ENCODE results near the gene PORCN. TPM values are rescaled to one million over a fixed set of nuclear protein-coding genes. Genes with fewer than 3 reads are reported as not detected.
"Not testable (repeated sequence)": the region's sequence is repeated elsewhere in the genome, so short reads cannot be mapped to it uniquely, and the experiment has no call there.

The PORCN gene
- total RNA-seq, 1 experiment from 2014 or later: 16.4 TPM

DNA sequence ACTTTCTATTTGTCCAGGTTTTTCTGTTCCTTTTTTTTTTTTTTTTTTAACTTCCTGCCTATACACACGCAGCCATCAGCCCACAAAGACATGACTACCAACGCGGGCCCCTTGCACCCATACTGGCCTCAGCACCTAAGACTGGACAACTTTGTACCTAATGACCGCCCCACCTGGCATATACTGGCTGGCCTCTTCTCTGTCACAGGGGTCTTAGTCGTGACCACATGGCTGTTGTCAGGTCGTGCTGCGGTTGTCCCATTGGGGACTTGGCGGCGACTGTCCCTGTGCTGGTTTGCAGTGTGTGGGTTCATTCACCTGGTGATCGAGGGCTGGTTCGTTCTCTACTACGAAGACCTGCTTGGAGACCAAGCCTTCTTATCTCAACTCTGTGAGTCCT lies 14.9 kb downstream of the PORCN start (continued):
- no peak for TF ChIP-seq TCF7 (CRISPR knock-in tag; IDR thresholded peaks at IDR 0.05; ENCODE audit: low read depth)
- TF ChIP-seq, protein P1, sequence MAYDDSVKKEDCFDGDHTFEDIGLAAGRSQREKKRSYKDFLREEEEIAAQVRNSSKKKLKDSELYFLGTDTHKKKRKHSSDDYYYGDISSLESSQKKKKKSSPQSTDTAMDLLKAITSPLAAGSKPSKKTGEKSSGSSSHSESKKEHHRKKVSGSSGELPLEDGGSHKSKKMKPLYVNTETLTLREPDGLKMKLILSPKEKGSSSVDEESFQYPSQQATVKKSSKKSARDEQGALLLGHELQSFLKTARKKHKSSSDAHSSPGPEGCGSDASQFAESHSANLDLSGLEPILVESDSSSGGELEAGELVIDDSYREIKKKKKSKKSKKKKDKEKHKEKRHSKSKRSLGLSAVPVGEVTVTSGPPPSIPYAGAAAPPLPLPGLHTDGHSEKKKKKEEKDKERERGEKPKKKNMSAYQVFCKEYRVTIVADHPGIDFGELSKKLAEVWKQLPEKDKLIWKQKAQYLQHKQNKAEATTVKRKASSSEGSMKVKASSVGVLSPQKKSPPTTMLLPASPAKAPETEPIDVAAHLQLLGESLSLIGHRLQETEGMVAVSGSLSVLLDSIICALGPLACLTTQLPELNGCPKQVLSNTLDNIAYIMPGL (CRISPR knock-in tag; IDR thresholded peaks at IDR 0.05): no peak
- TF ChIP-seq, protein P2, sequence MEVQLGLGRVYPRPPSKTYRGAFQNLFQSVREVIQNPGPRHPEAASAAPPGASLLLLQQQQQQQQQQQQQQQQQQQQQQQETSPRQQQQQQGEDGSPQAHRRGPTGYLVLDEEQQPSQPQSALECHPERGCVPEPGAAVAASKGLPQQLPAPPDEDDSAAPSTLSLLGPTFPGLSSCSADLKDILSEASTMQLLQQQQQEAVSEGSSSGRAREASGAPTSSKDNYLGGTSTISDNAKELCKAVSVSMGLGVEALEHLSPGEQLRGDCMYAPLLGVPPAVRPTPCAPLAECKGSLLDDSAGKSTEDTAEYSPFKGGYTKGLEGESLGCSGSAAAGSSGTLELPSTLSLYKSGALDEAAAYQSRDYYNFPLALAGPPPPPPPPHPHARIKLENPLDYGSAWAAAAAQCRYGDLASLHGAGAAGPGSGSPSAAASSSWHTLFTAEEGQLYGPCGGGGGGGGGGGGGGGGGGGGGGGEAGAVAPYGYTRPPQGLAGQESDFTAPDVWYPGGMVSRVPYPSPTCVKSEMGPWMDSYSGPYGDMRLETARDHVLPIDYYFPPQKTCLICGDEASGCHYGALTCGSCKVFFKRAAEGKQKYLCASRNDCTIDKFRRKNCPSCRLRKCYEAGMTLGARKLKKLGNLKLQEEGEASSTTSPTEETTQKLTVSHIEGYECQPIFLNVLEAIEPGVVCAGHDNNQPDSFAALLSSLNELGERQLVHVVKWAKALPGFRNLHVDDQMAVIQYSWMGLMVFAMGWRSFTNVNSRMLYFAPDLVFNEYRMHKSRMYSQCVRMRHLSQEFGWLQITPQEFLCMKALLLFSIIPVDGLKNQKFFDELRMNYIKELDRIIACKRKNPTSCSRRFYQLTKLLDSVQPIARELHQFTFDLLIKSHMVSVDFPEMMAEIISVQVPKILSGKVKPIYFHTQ (CRISPR knock-in tag; IDR thresholded peaks at IDR 0.05): no peak
- no peak for TF ChIP-seq FOXK1 (CRISPR knock-in tag; IDR thresholded peaks at IDR 0.05)
- no peak for TF ChIP-seq ZNF263 (CRISPR knock-in tag; IDR thresholded peaks at IDR 0.05; ENCODE audit: low read depth)
- TF ChIP-seq, protein P3, sequence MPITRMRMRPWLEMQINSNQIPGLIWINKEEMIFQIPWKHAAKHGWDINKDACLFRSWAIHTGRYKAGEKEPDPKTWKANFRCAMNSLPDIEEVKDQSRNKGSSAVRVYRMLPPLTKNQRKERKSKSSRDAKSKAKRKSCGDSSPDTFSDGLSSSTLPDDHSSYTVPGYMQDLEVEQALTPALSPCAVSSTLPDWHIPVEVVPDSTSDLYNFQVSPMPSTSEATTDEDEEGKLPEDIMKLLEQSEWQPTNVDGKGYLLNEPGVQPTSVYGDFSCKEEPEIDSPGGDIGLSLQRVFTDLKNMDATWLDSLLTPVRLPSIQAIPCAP (CRISPR knock-in tag; IDR thresholded peaks at IDR 0.05): no peak
- TF ChIP-seq, protein P4, sequence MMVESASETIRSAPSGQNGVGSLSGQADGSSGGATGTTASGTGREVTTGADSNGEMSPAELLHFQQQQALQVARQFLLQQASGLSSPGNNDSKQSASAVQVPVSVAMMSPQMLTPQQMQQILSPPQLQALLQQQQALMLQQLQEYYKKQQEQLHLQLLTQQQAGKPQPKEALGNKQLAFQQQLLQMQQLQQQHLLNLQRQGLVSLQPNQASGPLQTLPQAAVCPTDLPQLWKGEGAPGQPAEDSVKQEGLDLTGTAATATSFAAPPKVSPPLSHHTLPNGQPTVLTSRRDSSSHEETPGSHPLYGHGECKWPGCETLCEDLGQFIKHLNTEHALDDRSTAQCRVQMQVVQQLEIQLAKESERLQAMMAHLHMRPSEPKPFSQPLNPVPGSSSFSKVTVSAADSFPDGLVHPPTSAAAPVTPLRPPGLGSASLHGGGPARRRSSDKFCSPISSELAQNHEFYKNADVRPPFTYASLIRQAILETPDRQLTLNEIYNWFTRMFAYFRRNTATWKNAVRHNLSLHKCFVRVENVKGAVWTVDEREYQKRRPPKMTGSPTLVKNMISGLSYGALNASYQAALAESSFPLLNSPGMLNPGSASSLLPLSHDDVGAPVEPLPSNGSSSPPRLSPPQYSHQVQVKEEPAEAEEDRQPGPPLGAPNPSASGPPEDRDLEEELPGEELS (CRISPR knock-in tag; IDR thresholded peaks at IDR 0.05): no peak

DNA sequence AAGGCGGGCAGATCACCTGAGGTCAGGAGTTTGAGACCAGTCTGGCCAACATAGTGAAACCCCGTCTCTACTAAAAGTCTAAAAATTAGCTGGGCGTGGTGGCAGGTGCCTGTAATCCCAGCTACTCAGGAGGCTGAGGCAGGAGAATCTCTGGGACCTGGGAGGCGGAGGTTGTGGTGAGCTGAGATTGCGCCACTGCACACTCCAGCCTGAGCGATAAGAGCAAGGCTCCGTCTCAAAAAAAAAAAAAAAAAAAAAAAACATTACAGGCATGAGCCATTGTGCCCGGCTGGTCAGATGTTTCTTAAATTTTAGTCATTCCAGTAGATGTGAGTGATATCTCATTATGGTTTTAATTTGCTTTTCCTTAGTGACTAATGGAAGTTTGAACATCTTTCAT lies 17.1 kb downstream of the PORCN start:
- DNase-seq (ENCODE audit: low spot score); H3K4me3 Mint-ChIP-seq; H3K9me3 Mint-ChIP-seq; ATAC-seq; CTCF ChIA-PET; H3K27me3 Mint-ChIP-seq (ENCODE audit: low read depth); H3K4me1 Mint-ChIP-seq; POLR2A ChIA-PET; H3K27ac Mint-ChIP-seq: not testable (repeated sequence)
- H3K36me3 Mint-ChIP-seq: peaks cover 33% of the 10 kb centered on the region

DNA sequence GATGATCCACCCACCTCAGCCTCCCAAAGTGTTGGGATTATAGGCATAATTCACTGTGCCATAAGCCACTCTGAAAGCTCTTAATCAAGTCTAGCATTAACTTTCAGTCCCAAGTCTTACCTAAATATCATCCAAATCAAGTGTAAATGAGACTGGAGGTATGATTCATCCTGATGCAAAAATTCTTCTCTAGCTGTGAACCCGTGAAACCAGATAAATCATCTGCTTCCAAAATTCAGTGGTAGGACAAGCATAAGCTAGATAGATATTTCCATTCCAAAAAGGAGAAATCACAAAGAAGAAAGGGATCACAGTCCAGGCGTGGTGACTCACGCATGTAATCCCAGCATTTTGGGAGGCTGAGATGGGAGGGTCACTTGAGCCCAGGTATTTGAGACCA lies 21.9 kb downstream of the PORCN start:
- ATAC-seq: no peak
- Mint-ChIP-seq H3K4me1 (no peaks in the 10 kb centered on the region), H3K9me3 (no peaks in the 10 kb centered on the region), H3K27me3 (ENCODE audit: low read depth) (no peaks in the 10 kb centered on the region), H3K4me3 (no peak overlapping the region), H3K36me3 (peaks cover 29% of the 10 kb centered on the region), H3K27ac (no peak overlapping the region)
- CTCF ChIA-PET: no interaction called here
- DNase-seq (ENCODE audit: low spot score): no peak
- POLR2A ChIA-PET: no interaction called here
- TF ChIP-seq ZNF416 (CRISPR knock-in tag; IDR thresholded peaks at IDR 0.05) (no peak), ELF4 (CRISPR knock-in tag; IDR thresholded peaks at IDR 0.05; ENCODE audit: low read depth) (no peak), ZNF263 (CRISPR knock-in tag; IDR thresholded peaks at IDR 0.05; ENCODE audit: low read depth) (no peak), ZNF219 (CRISPR knock-in tag; IDR thresholded peaks at IDR 0.05; ENCODE audit: borderline replicate concordance) (no peak)
- TF ChIP-seq, protein P5, sequence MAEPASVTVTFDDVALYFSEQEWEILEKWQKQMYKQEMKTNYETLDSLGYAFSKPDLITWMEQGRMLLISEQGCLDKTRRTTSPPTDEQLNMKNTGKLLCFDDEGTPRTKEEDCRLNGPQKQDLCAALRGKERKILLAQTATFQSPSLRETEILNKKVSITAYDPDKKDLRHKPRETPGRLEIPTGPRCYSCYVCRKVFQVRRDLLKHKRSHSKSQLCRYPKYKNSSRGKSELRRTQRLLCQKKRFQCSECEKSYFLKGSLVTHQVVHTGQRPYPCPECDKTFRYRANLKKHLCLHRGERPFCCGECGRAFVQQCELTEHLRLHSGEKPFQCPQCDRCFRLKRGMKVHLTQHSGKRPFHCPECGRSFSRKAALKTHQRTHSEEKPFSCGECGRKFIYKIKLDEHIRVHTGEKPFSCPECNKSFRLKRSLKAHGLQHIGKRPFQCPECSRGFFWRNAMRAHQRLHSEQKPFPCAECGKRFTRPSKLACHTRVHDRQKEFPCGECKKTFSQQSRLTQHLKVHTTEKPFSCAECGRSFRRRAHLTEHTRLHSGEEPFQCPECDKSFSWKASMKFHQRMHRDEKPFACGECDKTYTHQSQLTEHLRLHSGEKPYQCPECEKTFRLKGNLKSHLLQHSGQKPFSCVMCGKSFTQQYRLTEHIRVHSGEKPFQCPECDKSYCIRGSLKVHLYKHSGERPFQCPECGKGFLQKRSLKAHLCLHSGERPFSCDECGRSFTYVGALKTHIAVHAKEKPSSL (CRISPR knock-in tag; conservative IDR thresholded peaks at IDR 0.05): no peak
- TF ChIP-seq, protein P2 (CRISPR knock-in tag; IDR thresholded peaks at IDR 0.05): no peak
- TF ChIP-seq, protein P6, sequence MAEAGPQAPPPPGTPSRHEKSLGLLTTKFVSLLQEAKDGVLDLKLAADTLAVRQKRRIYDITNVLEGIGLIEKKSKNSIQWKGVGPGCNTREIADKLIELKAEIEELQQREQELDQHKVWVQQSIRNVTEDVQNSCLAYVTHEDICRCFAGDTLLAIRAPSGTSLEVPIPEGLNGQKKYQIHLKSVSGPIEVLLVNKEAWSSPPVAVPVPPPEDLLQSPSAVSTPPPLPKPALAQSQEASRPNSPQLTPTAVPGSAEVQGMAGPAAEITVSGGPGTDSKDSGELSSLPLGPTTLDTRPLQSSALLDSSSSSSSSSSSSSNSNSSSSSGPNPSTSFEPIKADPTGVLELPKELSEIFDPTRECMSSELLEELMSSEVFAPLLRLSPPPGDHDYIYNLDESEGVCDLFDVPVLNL (CRISPR knock-in tag; IDR thresholded peaks at IDR 0.05; ENCODE audit: borderline replicate concordance, low read depth): no peak
- TF ChIP-seq, protein P7, sequence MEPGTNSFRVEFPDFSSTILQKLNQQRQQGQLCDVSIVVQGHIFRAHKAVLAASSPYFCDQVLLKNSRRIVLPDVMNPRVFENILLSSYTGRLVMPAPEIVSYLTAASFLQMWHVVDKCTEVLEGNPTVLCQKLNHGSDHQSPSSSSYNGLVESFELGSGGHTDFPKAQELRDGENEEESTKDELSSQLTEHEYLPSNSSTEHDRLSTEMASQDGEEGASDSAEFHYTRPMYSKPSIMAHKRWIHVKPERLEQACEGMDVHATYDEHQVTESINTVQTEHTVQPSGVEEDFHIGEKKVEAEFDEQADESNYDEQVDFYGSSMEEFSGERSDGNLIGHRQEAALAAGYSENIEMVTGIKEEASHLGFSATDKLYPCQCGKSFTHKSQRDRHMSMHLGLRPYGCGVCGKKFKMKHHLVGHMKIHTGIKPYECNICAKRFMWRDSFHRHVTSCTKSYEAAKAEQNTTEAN (CRISPR knock-in tag; IDR thresholded peaks at IDR 0.05): no peak
- TF ChIP-seq, protein P8, sequence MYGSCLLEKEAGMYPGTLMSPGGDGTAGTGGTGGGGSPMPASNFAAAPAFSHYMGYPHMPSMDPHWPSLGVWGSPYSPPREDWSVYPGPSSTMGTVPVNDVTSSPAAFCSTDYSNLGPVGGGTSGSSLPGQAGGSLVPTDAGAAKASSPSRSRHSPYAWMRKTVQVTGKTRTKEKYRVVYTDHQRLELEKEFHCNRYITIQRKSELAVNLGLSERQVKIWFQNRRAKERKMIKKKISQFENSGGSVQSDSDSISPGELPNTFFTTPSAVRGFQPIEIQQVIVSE (CRISPR knock-in tag; IDR thresholded peaks at IDR 0.05; ENCODE audit: borderline replicate concordance): no peak
- TF ChIP-seq, protein P9, sequence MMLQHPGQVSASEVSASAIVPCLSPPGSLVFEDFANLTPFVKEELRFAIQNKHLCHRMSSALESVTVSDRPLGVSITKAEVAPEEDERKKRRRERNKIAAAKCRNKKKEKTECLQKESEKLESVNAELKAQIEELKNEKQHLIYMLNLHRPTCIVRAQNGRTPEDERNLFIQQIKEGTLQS (CRISPR knock-in tag; conservative IDR thresholded peaks at IDR 0.05): no peak

Measured in WTC11 (cell line).